GM18873 (cell line): Measurements from ENCODE around the gene HTRA1.

Experiments used
- ATAC-seq: cut with Tn5 transposase; IDR thresholded peaks from one replicate; pipeline ENCODE4 v1.9.1; 2021; ENCODE audit warnings: mild to moderate bottlenecking, moderate library complexity, moderate number of reproducible peaks; ENCODE audit not compliant: unreplicated experiment, low FRiP score

HTRA1 gene

DNA sequence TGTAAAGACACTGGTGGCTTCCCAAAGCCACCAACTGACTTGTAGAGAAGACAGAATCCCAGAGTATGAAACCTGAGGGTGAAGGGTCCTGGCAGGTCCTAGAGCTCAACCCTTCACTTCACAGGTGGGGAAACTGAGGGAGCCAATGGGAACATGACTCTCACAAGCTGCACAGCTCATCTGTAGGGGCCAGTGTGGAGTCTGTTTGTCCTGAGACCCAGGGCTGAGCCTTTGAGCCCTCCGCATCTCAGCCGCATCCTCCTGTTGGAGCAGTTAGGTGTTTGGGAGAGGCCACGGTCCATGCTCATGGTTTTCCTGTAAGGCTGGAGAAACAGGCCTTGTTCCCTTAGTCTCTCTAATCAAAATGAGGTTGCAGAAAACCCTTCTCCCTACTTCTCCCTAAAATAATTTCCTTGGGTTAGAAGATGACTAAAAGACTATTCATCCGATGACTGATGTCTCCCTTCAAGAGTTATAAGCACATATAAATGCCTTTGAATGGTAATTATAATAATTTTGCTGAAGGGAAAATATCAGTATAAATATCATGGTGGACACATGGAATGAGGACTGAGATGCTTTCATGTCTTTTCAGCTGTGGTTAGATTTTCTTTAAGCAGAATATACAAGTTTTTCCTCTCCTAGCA is 10.3 kb downstream of the HTRA1 start:
- no peak for ATAC-seq

DNA sequence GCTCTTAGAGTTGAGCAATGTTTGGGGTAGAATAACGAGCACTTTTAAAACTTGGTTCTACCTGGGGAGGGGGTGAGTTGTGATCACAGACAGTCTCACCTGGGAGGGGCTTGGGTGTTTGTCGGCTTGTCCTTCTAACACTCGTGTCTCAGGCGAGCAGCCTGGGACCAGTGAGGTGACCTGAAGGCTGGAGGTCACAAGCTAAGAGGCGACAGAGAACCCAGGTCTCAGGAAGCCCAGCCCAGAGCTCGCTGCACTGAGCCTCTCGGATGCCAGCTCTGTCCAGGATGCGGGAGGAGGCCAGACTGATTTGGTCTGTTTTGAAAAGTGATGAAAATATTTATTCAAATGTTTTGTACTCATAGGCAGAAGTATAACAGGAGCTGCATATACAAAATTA is 11.8 kb downstream of the HTRA1 start:
- ATAC-seq = no peak

DNA sequence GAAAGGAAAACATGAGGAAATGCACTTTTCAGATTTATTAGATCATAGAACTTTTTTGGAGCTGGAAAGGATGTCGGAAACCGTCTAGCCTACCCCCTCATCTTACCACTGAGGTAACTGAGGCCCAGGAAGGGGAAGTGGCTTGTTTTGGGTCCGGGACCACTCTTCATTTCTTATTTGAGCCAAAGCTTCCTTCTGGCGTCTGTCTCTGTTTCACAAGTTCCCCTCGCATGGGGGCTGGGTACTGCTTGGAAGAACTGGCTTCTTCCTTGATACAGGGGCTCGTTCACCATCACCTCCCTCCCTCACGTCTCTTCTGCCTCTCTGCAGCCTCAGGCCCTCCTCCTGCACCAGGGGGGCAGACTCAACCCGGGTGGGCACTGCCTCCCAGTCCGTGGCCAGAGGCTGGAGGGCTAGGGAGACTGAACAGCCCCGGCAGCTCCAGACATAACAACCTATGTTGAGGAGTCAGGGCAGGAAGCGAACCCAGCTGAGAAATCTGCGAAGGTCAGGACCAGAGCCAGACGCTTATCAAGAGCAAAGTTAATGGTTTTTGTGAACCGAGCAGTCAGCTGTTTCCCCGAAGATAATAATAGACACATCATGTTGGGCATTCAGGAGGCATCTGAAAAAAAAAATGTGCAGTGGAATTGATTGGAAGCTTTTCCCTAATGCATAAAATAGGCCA is 12.9 kb downstream of the HTRA1 start:
- ATAC-seq = no peak

GRCh38 chr10:122475100-122475499 is 13.7 kb downstream of the HTRA1 start:
- ATAC-seq = no peak

DNA sequence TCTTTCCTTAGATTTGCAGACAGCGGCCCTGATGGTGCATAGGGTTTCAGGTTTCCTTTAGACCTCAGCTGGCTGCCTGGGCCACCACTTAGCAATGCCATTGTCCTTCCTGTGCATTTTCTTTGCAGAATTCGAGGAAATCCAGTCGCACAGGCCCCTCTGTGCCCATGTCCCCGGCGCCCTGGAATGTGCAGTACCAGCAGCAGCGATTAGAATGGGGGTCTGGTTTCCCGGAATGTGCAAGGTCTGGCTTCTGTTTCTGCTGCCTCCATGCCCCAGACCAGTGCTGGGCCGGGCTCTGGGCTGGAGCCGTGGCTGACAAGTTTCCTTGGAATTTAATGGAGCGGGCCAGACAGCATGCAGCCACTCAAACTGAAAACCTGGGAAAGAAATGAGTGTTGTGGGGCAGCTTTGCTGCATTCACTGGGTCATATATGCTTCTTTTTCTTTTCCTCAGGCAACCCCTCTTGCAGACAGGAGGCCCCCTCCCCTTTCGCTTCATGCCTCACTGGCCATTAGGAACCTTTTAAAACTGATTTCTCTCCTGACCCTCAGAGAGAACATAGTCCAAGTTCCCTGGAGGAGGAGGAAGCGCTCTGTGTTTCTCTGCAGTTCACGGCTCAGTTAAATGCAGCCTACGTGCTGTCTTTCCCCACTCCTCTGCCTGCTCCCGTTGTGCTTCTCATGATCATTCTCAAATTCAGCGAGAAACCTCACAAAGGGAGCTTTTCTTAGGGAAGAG is 14.4 kb downstream of the HTRA1 start:
- ATAC-seq = no peak

DNA sequence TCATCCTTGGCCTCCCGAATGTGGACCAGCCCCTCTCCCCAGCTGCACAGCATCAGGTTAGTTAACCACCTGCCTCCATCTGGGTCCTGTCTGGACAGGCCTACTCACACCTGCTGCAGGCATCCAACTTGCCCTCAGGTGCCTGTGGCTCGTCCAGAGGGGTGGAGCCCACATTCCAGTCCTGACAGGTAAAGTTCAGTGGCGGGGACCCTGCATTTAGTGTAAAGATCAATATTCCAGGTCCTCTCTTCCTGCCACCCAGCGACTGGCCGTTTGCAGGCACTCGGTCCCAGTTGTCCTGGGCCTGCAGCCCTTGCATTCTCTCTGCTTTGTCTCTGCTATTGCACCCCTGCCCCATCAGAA is 15.0 kb downstream of the HTRA1 start:
- no peak for ATAC-seq

DNA sequence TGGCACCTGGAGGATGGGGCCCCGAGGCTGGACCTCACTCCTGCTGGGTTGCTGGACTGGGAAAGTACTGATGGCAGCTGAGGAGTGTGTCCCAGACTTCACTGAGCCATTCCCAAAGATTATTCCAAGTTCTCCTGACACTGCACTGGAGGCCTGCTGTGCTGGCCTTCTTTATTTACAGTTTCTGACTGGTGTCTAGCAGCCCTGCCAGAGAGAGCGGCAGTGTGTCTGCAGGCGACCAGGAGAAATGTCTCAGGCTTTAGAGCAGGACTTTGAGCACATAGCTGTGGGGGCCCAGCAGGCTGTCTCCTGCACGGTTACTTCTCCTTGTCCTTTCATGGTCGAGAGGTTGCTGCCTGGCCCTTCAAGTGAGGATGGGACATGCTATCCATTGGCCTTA is 16.1 kb downstream of the HTRA1 start:
- ATAC-seq = no peak

- no peak for ATAC-seq
These were observed 17.6 kb downstream of the HTRA1 start for GRCh38 chr10:122478971-122479370.

DNA sequence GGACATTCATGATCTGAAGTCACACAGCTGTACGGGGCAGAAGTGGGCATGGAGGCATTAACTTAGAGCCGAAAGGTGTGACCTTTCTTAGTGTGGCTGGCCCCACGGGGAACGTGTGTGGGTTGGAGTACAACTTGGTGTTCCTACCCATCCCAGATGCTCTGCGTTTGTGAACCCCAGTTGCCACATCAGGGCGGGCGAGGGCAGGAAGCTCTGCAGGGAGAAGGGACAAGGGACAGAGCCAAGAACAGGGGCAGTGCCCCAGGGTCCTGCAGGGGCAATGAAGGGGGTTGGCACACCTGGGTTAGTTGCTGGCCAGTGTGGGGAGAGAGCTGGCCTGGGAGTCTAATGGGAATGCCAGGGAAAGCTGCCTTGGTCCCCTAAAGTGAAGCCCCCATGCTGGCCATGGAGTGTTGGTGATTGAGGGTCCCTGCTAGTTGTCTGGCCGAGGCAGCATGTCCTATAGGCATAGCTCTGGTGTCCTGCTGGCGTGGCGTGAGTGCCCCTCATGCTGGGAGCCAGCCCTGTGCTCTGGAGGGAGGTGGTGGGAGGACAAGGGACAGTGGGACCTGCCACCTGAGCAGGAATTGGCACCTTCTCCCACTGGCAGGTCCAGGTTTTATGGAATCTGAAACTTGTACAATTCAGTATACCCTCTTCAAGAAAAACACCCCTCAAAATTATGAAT is 18.9 kb downstream of the HTRA1 start:
- no peak for ATAC-seq

GRCh38 chr10:122481296-122482056 is 20.1 kb downstream of the HTRA1 start:
- ATAC-seq = no peak

DNA sequence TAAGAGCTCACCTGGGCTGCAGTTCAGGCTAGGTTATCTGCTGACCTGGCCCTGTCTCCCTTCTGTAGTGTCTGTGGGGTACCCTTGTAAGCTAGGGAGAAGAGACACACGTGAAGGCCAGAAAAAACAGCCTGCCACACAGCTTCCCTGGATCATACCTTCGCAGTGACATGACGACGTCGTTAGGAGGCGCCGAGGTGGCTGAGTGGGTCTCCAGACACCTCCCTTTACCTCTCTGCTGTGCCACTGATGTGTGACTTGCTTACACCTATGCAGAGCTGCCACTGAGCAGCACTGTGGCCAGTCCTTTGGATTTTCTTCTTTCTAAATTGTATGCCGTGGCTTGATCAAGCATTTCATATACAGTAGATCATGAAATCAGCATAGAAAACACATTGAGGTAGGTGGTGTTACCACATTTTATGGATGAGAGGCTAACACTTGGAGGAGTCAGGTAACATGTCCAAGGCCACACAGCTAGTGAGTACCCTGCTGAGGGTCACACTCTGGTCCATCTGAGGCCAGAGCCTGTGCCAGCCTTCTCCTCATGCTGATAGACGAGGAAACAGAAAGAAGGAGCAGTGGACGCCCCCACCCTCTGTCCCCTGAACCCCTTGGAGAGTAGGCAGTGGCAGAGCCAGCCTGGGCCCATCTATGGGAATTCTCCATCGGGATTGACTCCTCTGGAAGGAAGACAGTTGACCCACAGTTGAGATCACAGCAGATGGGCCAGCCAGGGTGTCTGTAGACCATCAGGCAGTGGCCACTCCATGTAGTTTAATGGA is 23.1 kb downstream of the HTRA1 start:
- no peak for ATAC-seq

GRCh38 chr10:122485670-122486069 is 24.3 kb downstream of the HTRA1 start:
- ATAC-seq = no peak

GRCh38 chr10:122486406-122487080 is 25.2 kb downstream of the HTRA1 start:
- no peak for ATAC-seq

- no peak for ATAC-seq
These were observed 25.9 kb downstream of the HTRA1 start for GRCh38 chr10:122487174-122487765.

- no peak for ATAC-seq
These were observed 28.9 kb downstream of the HTRA1 start for GRCh38 chr10:122490268-122490667.

- no peak for ATAC-seq
These were observed 29.7 kb downstream of the HTRA1 start for GRCh38 chr10:122490786-122491680.

DNA sequence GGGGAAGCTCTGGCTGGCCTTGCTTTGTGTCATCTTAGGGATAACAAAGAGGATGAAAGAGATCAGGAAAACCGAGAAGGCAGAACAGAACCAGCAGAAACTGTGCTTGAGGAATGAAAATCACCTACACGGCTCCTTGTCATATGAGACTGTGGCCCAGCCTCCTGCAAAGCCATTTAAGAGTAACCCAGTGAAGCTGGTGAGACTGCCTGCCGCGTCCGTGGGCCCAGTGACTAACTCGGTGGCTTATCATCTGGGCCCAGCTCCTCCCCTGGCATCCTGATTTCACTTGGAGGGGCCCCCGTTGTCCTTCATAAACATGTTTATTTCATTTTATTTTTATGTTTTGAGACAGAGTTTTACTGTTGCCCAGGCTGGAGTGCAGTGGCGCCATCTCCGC is 30.7 kb downstream of the HTRA1 start:
- no peak for ATAC-seq

GRCh38 chr10:122492999-122493481 is 31.7 kb downstream of the HTRA1 start:
- no peak for ATAC-seq
